ENCODE results near the gene KIF11.
"Not testable (repeated sequence)": the region's sequence is repeated elsewhere in the genome, so short reads cannot be mapped to it uniquely, and the experiment has no call there.

Gene KIF11

GRCh38 chr10:92569663-92570062, 23.3 kb upstream of the KIF11 start:
- not testable (repeated sequence) for H3K4me3 ChIP-seq (ENCODE audit: low read depth, low read length); H3K27me3 ChIP-seq (ENCODE audit: control insufficient read depth, insufficient read depth, low read length); H3K27ac ChIP-seq (ENCODE audit: low read depth, low read length); H3K9me3 ChIP-seq (ENCODE audit: control insufficient read depth, insufficient read depth, low read depth, low read length); H3K9ac ChIP-seq (ENCODE audit: low read length)
- Histone ChIP-seq H3K4me1 (ENCODE audit: control insufficient read depth, insufficient read depth, low read length) (peaks cover 21% of the 10 kb centered on the region), H3K36me3 (ENCODE audit: control insufficient read depth, insufficient read depth, low read length) (peaks cover 12% of the 10 kb centered on the region)

GRCh38 chr10:92571649-92572048, 21.3 kb upstream of the KIF11 start:
- peaks cover 6% of the 10 kb centered on the region; the same call in 1 of the 2 replicates for H3K36me3 ChIP-seq (ENCODE audit: control insufficient read depth, insufficient read depth, low read length)
- H3K9me3 ChIP-seq (ENCODE audit: control insufficient read depth, insufficient read depth, low read depth, low read length): no peaks in the 10 kb centered on the region
- no peaks in the 10 kb centered on the region for H3K27me3 ChIP-seq (ENCODE audit: control insufficient read depth, insufficient read depth, low read length)
- H3K27ac ChIP-seq (ENCODE audit: low read depth, low read length): no peak overlapping the region
- H3K4me3 ChIP-seq (ENCODE audit: low read depth, low read length): peak overlapping the region; percentile 99; the same call in 1 of the 2 replicates
- peaks cover 24% of the 10 kb centered on the region for H3K4me1 ChIP-seq (ENCODE audit: control insufficient read depth, insufficient read depth, low read length)
- no peak overlapping the region for H3K9ac ChIP-seq (ENCODE audit: low read length)

GRCh38 chr10:92572362-92573090, 20.4 kb upstream of the KIF11 start:
- H3K9me3 ChIP-seq (ENCODE audit: control insufficient read depth, insufficient read depth, low read depth, low read length): no peaks in the 10 kb centered on the region
- H3K27ac ChIP-seq (ENCODE audit: low read depth, low read length): 0 out of 2 replicates have a peak overlapping the region, but pooled peaks have one; percentile 96
- H3K36me3 ChIP-seq (ENCODE audit: control insufficient read depth, insufficient read depth, low read length): peaks cover 6% of the 10 kb centered on the region; the same call in 1 of the 2 replicates
- H3K9ac ChIP-seq (ENCODE audit: low read length): peak overlapping the region; percentile 94
- peak overlapping the region; percentile 99 for H3K4me3 ChIP-seq (ENCODE audit: low read depth, low read length)
- H3K4me1 ChIP-seq (ENCODE audit: control insufficient read depth, insufficient read depth, low read length): peaks cover 24% of the 10 kb centered on the region
- no peaks in the 10 kb centered on the region for H3K27me3 ChIP-seq (ENCODE audit: control insufficient read depth, insufficient read depth, low read length)

GRCh38 chr10:92573091-92573797, 19.7 kb upstream of the KIF11 start:
- Histone ChIP-seq H3K27ac (ENCODE audit: low read depth, low read length) (peak overlapping the region; percentile 96; the same call in 1 of the 2 replicates), H3K9me3 (ENCODE audit: control insufficient read depth, insufficient read depth, low read depth, low read length) (no peaks in the 10 kb centered on the region), H3K36me3 (ENCODE audit: control insufficient read depth, insufficient read depth, low read length) (peaks cover 6% of the 10 kb centered on the region; the same call in 1 of the 2 replicates), H3K4me3 (ENCODE audit: low read depth, low read length) (peak overlapping the region; percentile 99), H3K27me3 (ENCODE audit: control insufficient read depth, insufficient read depth, low read length) (no peaks in the 10 kb centered on the region), H3K9ac (ENCODE audit: low read length) (peak overlapping the region; percentile 94), H3K4me1 (ENCODE audit: control insufficient read depth, insufficient read depth, low read length) (peaks cover 17% of the 10 kb centered on the region)

- peak within 1 kb of the TSS; percentile 99 for H3K4me3 ChIP-seq (ENCODE audit: low read depth, low read length)
- H3K27ac ChIP-seq (ENCODE audit: low read depth, low read length): peak within 1 kb of the TSS; percentile 96
- no peaks in the 10 kb centered on the region for H3K9me3 ChIP-seq (ENCODE audit: control insufficient read depth, insufficient read depth, low read depth, low read length)
- H3K9ac ChIP-seq (ENCODE audit: low read length): peak within 1 kb of the TSS; percentile 94
- H3K4me1 ChIP-seq (ENCODE audit: control insufficient read depth, insufficient read depth, low read length): peaks cover 17% of the 10 kb centered on the region
- no peaks in the 10 kb centered on the region for H3K27me3 ChIP-seq (ENCODE audit: control insufficient read depth, insufficient read depth, low read length)
- peaks cover 6% of the 10 kb centered on the region; the same call in 1 of the 2 replicates for H3K36me3 ChIP-seq (ENCODE audit: control insufficient read depth, insufficient read depth, low read length)
These were observed 19.0 kb upstream of the KIF11 start, which contains the start of gene IDE for GRCh38 chr10:92573798-92574547. TSS of gene IDE (minus strand) at chr10:92574093. CDS start at chr10:92574019, 74 bp downstream.

GRCh38 chr10:92574548-92575261, 18.2 kb upstream of the KIF11 start:
- H3K36me3 ChIP-seq (ENCODE audit: control insufficient read depth, insufficient read depth, low read length): no peaks in the 10 kb centered on the region
- H3K4me3 ChIP-seq (ENCODE audit: low read depth, low read length): peak overlapping the region; percentile 99
- H3K27me3 ChIP-seq (ENCODE audit: control insufficient read depth, insufficient read depth, low read length): no peaks in the 10 kb centered on the region
- no peak overlapping the region for H3K27ac ChIP-seq (ENCODE audit: low read depth, low read length)
- H3K9me3 ChIP-seq (ENCODE audit: control insufficient read depth, insufficient read depth, low read depth, low read length): no peaks in the 10 kb centered on the region
- H3K9ac ChIP-seq (ENCODE audit: low read length): no peak overlapping the region
- peaks cover 17% of the 10 kb centered on the region for H3K4me1 ChIP-seq (ENCODE audit: control insufficient read depth, insufficient read depth, low read length)

GRCh38 chr10:92575961-92576360, 17.0 kb upstream of the KIF11 start:
- no peak overlapping the region for H3K9ac ChIP-seq (ENCODE audit: low read length)
- H3K27me3 ChIP-seq (ENCODE audit: control insufficient read depth, insufficient read depth, low read length): no peaks in the 10 kb centered on the region
- peaks cover 17% of the 10 kb centered on the region for H3K4me1 ChIP-seq (ENCODE audit: control insufficient read depth, insufficient read depth, low read length)
- H3K4me3 ChIP-seq (ENCODE audit: low read depth, low read length): no peak overlapping the region
- H3K9me3 ChIP-seq (ENCODE audit: control insufficient read depth, insufficient read depth, low read depth, low read length): no peaks in the 10 kb centered on the region
- H3K27ac ChIP-seq (ENCODE audit: low read depth, low read length): no peak overlapping the region
- no peaks in the 10 kb centered on the region for H3K36me3 ChIP-seq (ENCODE audit: control insufficient read depth, insufficient read depth, low read length)

- H3K9ac ChIP-seq (ENCODE audit: low read length); H3K4me1 ChIP-seq (ENCODE audit: control insufficient read depth, insufficient read depth, low read length); H3K9me3 ChIP-seq (ENCODE audit: control insufficient read depth, insufficient read depth, low read depth, low read length); H3K4me3 ChIP-seq (ENCODE audit: low read depth, low read length); H3K27ac ChIP-seq (ENCODE audit: low read depth, low read length); H3K27me3 ChIP-seq (ENCODE audit: control insufficient read depth, insufficient read depth, low read length); H3K36me3 ChIP-seq (ENCODE audit: control insufficient read depth, insufficient read depth, low read length): not testable (repeated sequence)
These were observed 10.6 kb upstream of the KIF11 start for GRCh38 chr10:92582347-92582746.

GRCh38 chr10:92590623-92591549, 2.0 kb upstream of the KIF11 start:
- Histone ChIP-seq H3K27ac (ENCODE audit: low read depth, low read length) (peak overlapping the region; percentile 89), H3K4me3 (ENCODE audit: low read depth, low read length) (peak overlapping the region; percentile 91), H3K9ac (ENCODE audit: low read length) (peak overlapping the region; percentile 68), H3K9me3 (ENCODE audit: control insufficient read depth, insufficient read depth, low read depth, low read length) (no peaks in the 10 kb centered on the region), H3K36me3 (ENCODE audit: control insufficient read depth, insufficient read depth, low read length) (no peaks in the 10 kb centered on the region), H3K4me1 (ENCODE audit: control insufficient read depth, insufficient read depth, low read length) (peaks cover 14% of the 10 kb centered on the region), H3K27me3 (ENCODE audit: control insufficient read depth, insufficient read depth, low read length) (no peaks in the 10 kb centered on the region)

Measured in HUES6 (cell line).